ENCODE results near the gene CNTN6. TPM values are rescaled to one million over a fixed set of nuclear protein-coding genes. Genes with fewer than 3 reads are reported as not detected.

The CNTN6 gene
- total RNA-seq, 1 donor = not detected

DNA sequence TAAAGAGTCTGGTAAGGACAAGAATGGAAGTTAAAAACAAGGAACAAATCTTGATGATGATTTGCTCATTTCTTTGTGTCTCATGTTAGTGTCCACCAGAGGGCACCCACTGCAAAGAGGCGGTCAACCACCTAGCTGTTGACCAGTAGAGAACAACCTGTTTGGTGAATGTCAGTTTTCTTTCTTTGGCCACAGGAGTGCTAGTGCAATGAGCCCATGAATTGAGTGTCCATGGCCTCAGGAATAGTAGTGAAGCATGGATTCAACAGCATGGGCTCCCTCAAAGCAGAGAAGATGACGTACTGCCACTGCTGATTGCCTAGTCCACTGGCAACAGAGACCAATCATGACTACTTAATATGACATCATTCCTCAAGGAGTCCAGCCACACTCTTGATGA is 10.7 kb upstream of the CNTN6 start:
- no peak overlapping the region for H3K4me3 ChIP-seq (ENCODE audit: insufficient read depth, low read length)
- no peak overlapping the region for H2AFZ ChIP-seq (ENCODE audit: low read length)
- DNase-seq (ENCODE audit: insufficient read length, low spot score, missing footprints) = no peak
- no peak overlapping the region for H3K27ac ChIP-seq (ENCODE audit: low read depth, low read length)
- H3K27me3 ChIP-seq (ENCODE audit: insufficient read depth, low read length) = no peaks in the 10 kb centered on the region
- H3K4me1 ChIP-seq (ENCODE audit: insufficient read depth, low read length) = no peaks in the 10 kb centered on the region
- H3K36me3 ChIP-seq (ENCODE audit: insufficient read depth, low read length) = no peaks in the 10 kb centered on the region
- H3K4me2 ChIP-seq (ENCODE audit: insufficient read depth, low read length) = no peak overlapping the region
- no peaks in the 10 kb centered on the region for H4K20me1 ChIP-seq (ENCODE audit: insufficient read depth, low read length)
- peak; percentile 42 for TF ChIP-seq CTCF (IDR thresholded peaks at IDR 0.05; ENCODE audit: extremely low read depth, low read depth, low read length)
- no peaks in the 10 kb centered on the region for H3K9me3 ChIP-seq (ENCODE audit: low read depth, low read length)
- H3K79me2 ChIP-seq (ENCODE audit: insufficient read depth, low read length) = no peaks in the 10 kb centered on the region

GRCh38 chr3:1087066-1087560 is 5.7 kb upstream of the CNTN6 start:
- no peaks in the 10 kb centered on the region for H4K20me1 ChIP-seq (ENCODE audit: insufficient read depth, low read length)
- no peaks in the 10 kb centered on the region for H3K4me1 ChIP-seq (ENCODE audit: insufficient read depth, low read length)
- H3K9me3 ChIP-seq (ENCODE audit: low read depth, low read length) = no peaks in the 10 kb centered on the region
- TF ChIP-seq CTCF (IDR thresholded peaks at IDR 0.05; ENCODE audit: extremely low read depth, low read depth, low read length) = no peak
- no peak overlapping the region for H3K4me3 ChIP-seq (ENCODE audit: insufficient read depth, low read length)
- no peaks in the 10 kb centered on the region for H3K27me3 ChIP-seq (ENCODE audit: insufficient read depth, low read length)
- no peak overlapping the region for H3K27ac ChIP-seq (ENCODE audit: low read depth, low read length)
- H3K4me2 ChIP-seq (ENCODE audit: insufficient read depth, low read length) = no peak overlapping the region
- peak; percentile 70 for DNase-seq (ENCODE audit: insufficient read length, low spot score, missing footprints)
- H3K36me3 ChIP-seq (ENCODE audit: insufficient read depth, low read length) = no peaks in the 10 kb centered on the region
- no peaks in the 10 kb centered on the region for H3K79me2 ChIP-seq (ENCODE audit: insufficient read depth, low read length)
- H2AFZ ChIP-seq (ENCODE audit: low read length) = no peak overlapping the region

DNA sequence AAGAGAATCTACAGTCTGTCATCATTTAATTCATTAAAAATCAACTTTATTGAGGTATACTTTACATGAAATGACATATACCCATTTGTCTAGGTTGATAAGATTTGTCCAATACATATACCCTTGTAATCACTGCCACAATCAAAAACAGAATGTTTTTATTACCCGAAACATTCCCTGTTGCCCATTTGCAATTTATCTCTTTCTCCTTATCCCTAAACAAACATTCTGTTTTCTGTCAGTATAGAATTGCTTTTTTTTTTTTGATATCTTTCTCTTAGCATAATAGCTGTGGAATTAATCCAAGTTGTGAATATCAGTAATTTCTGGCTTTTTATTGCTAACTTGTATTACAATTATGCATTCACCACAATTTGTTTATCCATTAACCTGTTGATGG is 4.3 kb upstream of the CNTN6 start:
- no peaks in the 10 kb centered on the region for H3K4me1 ChIP-seq (ENCODE audit: insufficient read depth, low read length)
- no peaks in the 10 kb centered on the region for H3K27me3 ChIP-seq (ENCODE audit: insufficient read depth, low read length)
- H2AFZ ChIP-seq (ENCODE audit: low read length) = no peak overlapping the region
- no peaks in the 10 kb centered on the region for H3K9me3 ChIP-seq (ENCODE audit: low read depth, low read length)
- no peak for DNase-seq (ENCODE audit: insufficient read length, low spot score, missing footprints)
- no peak overlapping the region for H3K4me2 ChIP-seq (ENCODE audit: insufficient read depth, low read length)
- H3K27ac ChIP-seq (ENCODE audit: low read depth, low read length) = no peak overlapping the region
- H3K79me2 ChIP-seq (ENCODE audit: insufficient read depth, low read length) = no peaks in the 10 kb centered on the region
- no peak for TF ChIP-seq CTCF (IDR thresholded peaks at IDR 0.05; ENCODE audit: extremely low read depth, low read depth, low read length)
- no peaks in the 10 kb centered on the region for H3K36me3 ChIP-seq (ENCODE audit: insufficient read depth, low read length)
- no peak overlapping the region for H3K4me3 ChIP-seq (ENCODE audit: insufficient read depth, low read length)
- H4K20me1 ChIP-seq (ENCODE audit: insufficient read depth, low read length) = no peaks in the 10 kb centered on the region

- TF ChIP-seq CTCF (IDR thresholded peaks at IDR 0.05; ENCODE audit: extremely low read depth, low read depth, low read length) = no peak
- no peaks in the 10 kb centered on the region for H3K36me3 ChIP-seq (ENCODE audit: insufficient read depth, low read length)
- no peak for DNase-seq (ENCODE audit: insufficient read length, low spot score, missing footprints)
- no peaks in the 10 kb centered on the region for H3K27me3 ChIP-seq (ENCODE audit: insufficient read depth, low read length)
- no peak overlapping the region for H3K4me2 ChIP-seq (ENCODE audit: insufficient read depth, low read length)
- no peaks in the 10 kb centered on the region for H3K79me2 ChIP-seq (ENCODE audit: insufficient read depth, low read length)
- no peaks in the 10 kb centered on the region for H3K4me1 ChIP-seq (ENCODE audit: insufficient read depth, low read length)
- no peaks in the 10 kb centered on the region for H4K20me1 ChIP-seq (ENCODE audit: insufficient read depth, low read length)
- H3K27ac ChIP-seq (ENCODE audit: low read depth, low read length) = no peak overlapping the region
- H3K9me3 ChIP-seq (ENCODE audit: low read depth, low read length) = no peaks in the 10 kb centered on the region
- H3K4me3 ChIP-seq (ENCODE audit: insufficient read depth, low read length) = no peak overlapping the region
- H2AFZ ChIP-seq (ENCODE audit: low read length) = no peak overlapping the region
Measured at GRCh38 chr3:1091286-1091685, 1.5 kb upstream of the CNTN6 start.

Measured in osteoblast (primary cell).